GM12892 (cell line): Measurements from ENCODE around the gene SFXN4.

Experiments
- POLR2A ChIP-seq: IDR thresholded peaks from 2 replicates; pipeline ENCODE4 v1.6.1; 2011; ENCODE audit warnings: low read depth, low read length, control low read depth
- POLR2AphosphoS5 ChIP-seq: IDR thresholded peaks from 2 replicates; pipeline ENCODE4 v1.6.1; 2011; ENCODE audit warnings: low read depth, low read length, control low read depth

DNA sequence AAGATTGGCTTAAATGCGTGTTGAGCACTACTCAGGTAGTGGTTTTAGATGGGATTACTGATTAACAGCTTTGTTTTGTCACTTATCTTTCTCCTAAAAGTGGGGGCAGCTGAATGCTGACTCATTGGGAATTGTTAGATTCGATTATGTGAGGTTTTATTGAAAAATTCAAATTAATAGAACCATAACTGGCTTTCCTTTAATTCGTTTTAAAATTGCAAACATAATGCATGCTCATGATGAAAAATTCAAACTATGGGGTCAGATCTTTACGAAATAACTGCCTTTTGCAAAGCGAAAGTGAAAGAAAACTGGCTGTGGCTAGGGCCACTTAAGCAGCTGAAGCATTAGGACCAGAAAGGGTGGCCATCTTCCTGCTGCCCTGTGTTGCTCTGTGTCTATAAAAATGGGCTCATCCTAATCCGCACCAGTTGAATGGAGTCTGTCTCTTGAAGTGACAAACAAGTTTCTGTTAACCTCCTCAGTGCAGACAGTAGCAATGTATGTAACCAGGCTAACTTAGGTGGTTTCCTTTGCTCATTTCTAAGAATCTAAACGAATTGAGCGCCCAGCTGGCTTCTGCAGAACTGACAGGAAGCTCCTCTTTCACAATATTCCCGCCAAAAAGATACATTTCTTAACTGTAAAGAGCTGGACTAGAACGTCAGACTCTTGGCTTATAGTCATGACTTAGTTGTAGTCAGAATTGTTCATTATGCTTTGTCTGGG is 33.8 kb downstream of the SFXN4 start:
- peak; percentile 29; the same call in 1 of the 2 replicates for TF ChIP-seq POLR2AphosphoS5
- 0 out of 2 replicates have a peak, but pooled peaks have one; percentile 38 for TF ChIP-seq POLR2A
